Upper lobe of right lung (tissue), 1 donor: Measurements from ENCODE around the gene CCL17. TPM values are rescaled to one million over a fixed set of nuclear protein-coding genes. Genes with fewer than 3 reads are reported as not detected.
A peak's percentile ranks its signal among the peaks of the same experiment; 100 is the strongest.
"Not testable (repeated sequence)": the region's sequence is repeated elsewhere in the genome, so short reads cannot be mapped to it uniquely, and the experiment has no call there.

Source experiments
- ATAC-seq: fragments of 200-7000 bp; cut with Tn5 transposase; one replicate; pipeline ENCODE4 v1.9.1; 2020; ENCODE audit warnings: mild to moderate bottlenecking, moderate library complexity
- DNase-seq: peaks from one replicate; pipeline ENCODE4 v3.0.0-alpha.2; 2020
- H3K27ac ChIP-seq: fragments of 200-600 bp; one replicate; pipeline ENCODE4 v1.8.0; 2022
- H3K27me3 ChIP-seq: fragments of 200-600 bp; one replicate; pipeline ENCODE4 v1.8.0; 2022; ENCODE audit warnings: mild to moderate bottlenecking
- H3K36me3 ChIP-seq: fragments of 200-600 bp; one replicate; pipeline ENCODE4 v1.8.0; 2022
- H3K4me1 ChIP-seq: fragments of 200-600 bp; one replicate; pipeline ENCODE4 v1.8.0; 2022
- H3K4me3 ChIP-seq: fragments of 200-600 bp; one replicate; pipeline ENCODE4 v1.8.0; 2022; ENCODE audit warnings: mild to moderate bottlenecking
- H3K9me3 ChIP-seq: fragments of 200-600 bp; one replicate; pipeline ENCODE4 v1.8.0; 2022
- CTCF ChIP-seq: fragments of 200-600 bp; IDR thresholded peaks from one replicate; pipeline ENCODE4 v1.8.0; 2022; ENCODE audit warnings: antibody characterized with exemption
- intact Hi-C: fragments of 100-400 bp; cut with DNase I; formaldehyde crosslinking; loops from one replicate; pipeline ENCODE4 v1.11.0; 2022
- total RNA-seq: library from RNA; stranded (reverse); fragmentation: NEBNext Ultra II Directional; extraction: Animal tissue kit (Norgen Biotek cat#: 25700); gene quantifications from one replicate; pipeline ENCODE4 v1.2.1, GENCODE V29; 2021
- donor health status: DM: no; HTN: yes; CAD: no; lungs with severe emphysema.

CCL17 gene
- total RNA-seq, 1 donor from 2014 or later = 15.5 TPM

- TF ChIP-seq CTCF = no peak
- Histone ChIP-seq H3K27ac (no peak overlapping the region), H3K4me3 (no peak overlapping the region), H3K9me3 (no peaks in the 10 kb centered on the region), H3K4me1 (peaks cover 18% of the 10 kb centered on the region), H3K27me3 (no peaks in the 10 kb centered on the region), H3K36me3 (no peaks in the 10 kb centered on the region)
- ATAC-seq = no peak
- intact Hi-C loops = no loop called here
- no peak for DNase-seq
Observed at GRCh38 chr16:57391300-57391699, 13.3 kb upstream of the CCL17 start.

GRCh38 chr16:57391708-57392107, 12.9 kb upstream of the CCL17 start:
- H3K27ac ChIP-seq = no peak overlapping the region
- ATAC-seq (no peak), DNase-seq (no peak)
- no peaks in the 10 kb centered on the region for H3K27me3 ChIP-seq
- no peak overlapping the region for H3K4me3 ChIP-seq
- peaks cover 15% of the 10 kb centered on the region for H3K4me1 ChIP-seq
- no peak for TF ChIP-seq CTCF
- intact Hi-C loops = no loop called here
- H3K36me3 ChIP-seq = no peaks in the 10 kb centered on the region
- H3K9me3 ChIP-seq = no peaks in the 10 kb centered on the region

GRCh38 chr16:57392694-57393093, 11.9 kb upstream of the CCL17 start:
- no peaks in the 10 kb centered on the region for H3K9me3 ChIP-seq
- no peaks in the 10 kb centered on the region for H3K36me3 ChIP-seq
- intact Hi-C loops = no loop called here
- no peak for ATAC-seq
- no peak overlapping the region for H3K27ac ChIP-seq
- DNase-seq = no peak
- peaks cover 12% of the 10 kb centered on the region for H3K4me1 ChIP-seq
- no peaks in the 10 kb centered on the region for H3K27me3 ChIP-seq
- TF ChIP-seq CTCF = no peak
- H3K4me3 ChIP-seq = no peak overlapping the region

GRCh38 chr16:57394444-57394843, 10.1 kb upstream of the CCL17 start:
- no peaks in the 10 kb centered on the region for H3K27me3 ChIP-seq
- H3K27ac ChIP-seq = no peak overlapping the region
- no peak for DNase-seq
- H3K4me3 ChIP-seq = no peak overlapping the region
- ATAC-seq = peak; percentile 46
- intact Hi-C loops = no loop called here
- H3K4me1 ChIP-seq = peaks cover 6% of the 10 kb centered on the region
- TF ChIP-seq CTCF = no peak
- no peaks in the 10 kb centered on the region for H3K9me3 ChIP-seq
- no peaks in the 10 kb centered on the region for H3K36me3 ChIP-seq

GRCh38 chr16:57395026-57395425, 9.5 kb upstream of the CCL17 start:
- no peaks in the 10 kb centered on the region for H3K9me3 ChIP-seq
- no peaks in the 10 kb centered on the region for H3K27me3 ChIP-seq
- H3K4me3 ChIP-seq = no peak overlapping the region
- TF ChIP-seq CTCF = no peak
- H3K4me1 ChIP-seq = peaks cover 6% of the 10 kb centered on the region
- DNase-seq (no peak), ATAC-seq (no peak)
- H3K36me3 ChIP-seq = no peaks in the 10 kb centered on the region
- intact Hi-C loops = no loop called here
- no peak overlapping the region for H3K27ac ChIP-seq

GRCh38 chr16:57396786-57397185, 7.8 kb upstream of the CCL17 start:
- no peak for TF ChIP-seq CTCF
- Histone ChIP-seq H3K4me3 (no peak overlapping the region), H3K27ac (no peak overlapping the region), H3K4me1 (no peaks in the 10 kb centered on the region), H3K9me3 (no peaks in the 10 kb centered on the region), H3K36me3 (no peaks in the 10 kb centered on the region), H3K27me3 (no peaks in the 10 kb centered on the region)
- DNase-seq (no peak), ATAC-seq (no peak)
- intact Hi-C loops = no loop called here

GRCh38 chr16:57397493-57397892, 7.1 kb upstream of the CCL17 start:
- DNase-seq, H3K4me3 ChIP-seq, H3K36me3 ChIP-seq, H3K4me1 ChIP-seq, ATAC-seq, H3K9me3 ChIP-seq, intact Hi-C loops, H3K27me3 ChIP-seq, H3K27ac ChIP-seq: not testable (repeated sequence)
